H9 (cell line): ENCODE measurements around the gene RAB3C. TPM values are rescaled to one million over a fixed set of nuclear protein-coding genes. Genes with fewer than 3 reads are reported as not detected.

Experiments used
- DNase-seq: peaks from one replicate; pipeline ENCODE4 v3.0.0-alpha.2; 2017
- H2AFZ ChIP-seq: one replicate; pipeline ENCODE4 v1.6.1; 2013; ENCODE audit warnings: mild to moderate bottlenecking, low read length, control low read depth, moderate library complexity
- H2AK5ac ChIP-seq: 2 replicates; pipeline ENCODE4 v1.6.1; 2013; ENCODE audit warnings: low read length, control low read depth, mixed read lengths; ENCODE audit not compliant: insufficient read length
- H2BK120ac ChIP-seq: one replicate; pipeline ENCODE4 v1.6.1; 2013; ENCODE audit warnings: low read depth, mild to moderate bottlenecking, low read length, control low read depth, inconsistent platforms; ENCODE audit not compliant: poor library complexity, severe bottlenecking
- H2BK12ac ChIP-seq: 2 replicates; pipeline ENCODE4 v1.6.1; 2013; ENCODE audit warnings: low read length, control low read depth, mixed read lengths, low read depth; ENCODE audit not compliant: insufficient read length
- H2BK15ac ChIP-seq: 2 replicates; pipeline ENCODE4 v1.6.1; 2013; ENCODE audit warnings: low read depth, low read length, control low read depth
- H2BK20ac ChIP-seq: one replicate; pipeline ENCODE4 v1.6.1; 2013; ENCODE audit warnings: low read depth, mild to moderate bottlenecking, low read length, control low read depth, inconsistent platforms; ENCODE audit not compliant: poor library complexity, severe bottlenecking
- H2BK5ac ChIP-seq: 2 replicates; pipeline ENCODE4 v1.6.1; 2013; ENCODE audit warnings: low read length, control low read depth, mixed read lengths; ENCODE audit not compliant: insufficient read length
- H3K14ac ChIP-seq: 2 replicates; pipeline ENCODE4 v1.6.1; 2013; ENCODE audit warnings: low read length, control low read depth; ENCODE audit not compliant: insufficient read depth
- H3K18ac ChIP-seq: 2 replicates; pipeline ENCODE4 v1.6.1; 2013; ENCODE audit warnings: low read depth, mild to moderate bottlenecking, mixed read lengths, low read length, control low read depth; ENCODE audit not compliant: insufficient read length
- H3K23ac ChIP-seq: 2 replicates; pipeline ENCODE4 v1.6.1; 2013; ENCODE audit warnings: low read length, control low read depth, mixed read lengths, low read depth; ENCODE audit not compliant: insufficient read length
- H3K23me2 ChIP-seq: 2 replicates; pipeline ENCODE4 v1.6.1; 2013; ENCODE audit warnings: low read depth, mild to moderate bottlenecking, mixed read lengths, low read length, control low read depth; ENCODE audit not compliant: insufficient read length, poor library complexity, severe bottlenecking
- H3K27ac ChIP-seq: 2 replicates; pipeline ENCODE4 v1.5.1; 2013; ENCODE audit warnings: low read length, control low read depth, mixed read lengths, low read depth; ENCODE audit not compliant: insufficient read length
- H3K27me3 ChIP-seq: 2 replicates; pipeline ENCODE4 v1.6.1; 2013; ENCODE audit warnings: low read length, control low read depth, inconsistent platforms; ENCODE audit not compliant: insufficient read depth
- H3K4ac ChIP-seq: 2 replicates; pipeline ENCODE4 v1.6.1; 2013; ENCODE audit warnings: low read depth, mild to moderate bottlenecking, control low read depth, inconsistent platforms, low read length, moderate library complexity
- H3K4me1 ChIP-seq: 2 replicates; pipeline ENCODE4 v1.6.1; 2013; ENCODE audit warnings: low read length, control low read depth, inconsistent platforms; ENCODE audit not compliant: insufficient read depth
- H3K4me2 ChIP-seq: 2 replicates; pipeline ENCODE4 v1.6.1; 2013; ENCODE audit warnings: low read length, control low read depth, mixed read lengths; ENCODE audit not compliant: insufficient read length, insufficient read depth
- H3K56ac ChIP-seq: 2 replicates; pipeline ENCODE4 v1.6.1; 2013; ENCODE audit warnings: low read depth, mild to moderate bottlenecking, mixed read lengths, low read length, control low read depth; ENCODE audit not compliant: insufficient read length
- H3K79me1 ChIP-seq: 2 replicates; pipeline ENCODE4 v1.6.1; 2013; ENCODE audit warnings: low read depth, mild to moderate bottlenecking, moderate library complexity, low read length, control low read depth, inconsistent platforms; ENCODE audit not compliant: insufficient read depth, poor library complexity, severe bottlenecking
- H3K79me2 ChIP-seq: 2 replicates; pipeline ENCODE4 v1.6.1; 2013; ENCODE audit warnings: low read length, control low read depth, inconsistent platforms; ENCODE audit not compliant: insufficient read depth
- H3K9ac ChIP-seq: 2 replicates; pipeline ENCODE4 v1.6.1; 2013; ENCODE audit warnings: low read length, control low read depth, mixed read lengths; ENCODE audit not compliant: insufficient read length; ENCODE audit errors: extremely low read depth
- H3K9me3 ChIP-seq: one replicate; pipeline ENCODE4 v1.6.1; 2013; ENCODE audit warnings: low read depth, low read length, inconsistent platforms; ENCODE audit not compliant: control insufficient read depth
- H3T11ph ChIP-seq: one replicate; pipeline ENCODE4 v1.6.1; 2013; ENCODE audit warnings: mild to moderate bottlenecking, low read length, control low read depth, inconsistent platforms
- H4K20me1 ChIP-seq: one replicate; pipeline ENCODE4 v1.6.1; 2013; ENCODE audit not compliant: control insufficient read depth, insufficient read length, insufficient read depth
- H4K5ac ChIP-seq: 2 replicates; pipeline ENCODE4 v1.6.1; 2013; ENCODE audit warnings: low read depth, mild to moderate bottlenecking, mixed read lengths, low read length, control low read depth; ENCODE audit not compliant: insufficient read length
- H4K8ac ChIP-seq: replicated peaks from 2 replicates; pipeline ENCODE4 v1.6.1; 2013; ENCODE audit warnings: low read length, control low read depth, mixed read lengths, low read depth; ENCODE audit not compliant: insufficient read length
- H4K91ac ChIP-seq: 2 replicates; pipeline ENCODE4 v1.6.1; 2013; ENCODE audit warnings: low read depth, mild to moderate bottlenecking, moderate library complexity, mixed read lengths, low read length, control low read depth; ENCODE audit not compliant: insufficient read length
- H3K27ac Mint-ChIP-seq, 3 experiments: 2 replicates in 2 of 3; 3 replicates in 1 of 3; pipeline ENCODE4 v1.8.0; 2020 to 2021; ENCODE audit warnings: mixed read lengths in 3 of 3, mild to moderate bottlenecking in 1 of 3, moderate library complexity in 1 of 3
- H3K27me3 Mint-ChIP-seq: 2 replicates; pipeline ENCODE4 v1.8.0; 2021; ENCODE audit warnings: low read depth, mild to moderate bottlenecking, moderate library complexity, mixed read lengths
- H3K36me3 Mint-ChIP-seq, 3 experiments: 2 replicates in 2 of 3; 3 replicates in 1 of 3; pipeline ENCODE4 v1.8.0; 2020 to 2021; ENCODE audit warnings: low read depth in 3 of 3, mixed read lengths in 3 of 3; ENCODE audit not compliant: insufficient read depth in 1 of 3
- H3K4me1 Mint-ChIP-seq, 2 experiments: 2 replicates each; pipeline ENCODE4 v1.8.0; 2020; ENCODE audit warnings: mixed read lengths in 2 of 2
- H3K4me3 Mint-ChIP-seq, 2 experiments: 2 replicates in 1 of 2; 3 replicates in 1 of 2; pipeline ENCODE4 v1.8.0; 2020 to 2021; ENCODE audit warnings: mild to moderate bottlenecking in 2 of 2, mixed read lengths in 2 of 2, moderate library complexity in 1 of 2
- H3K9me3 Mint-ChIP-seq, 2 experiments: 2 replicates in 1 of 2; 3 replicates in 1 of 2; pipeline ENCODE4 v1.8.0; 2020; ENCODE audit warnings: mild to moderate bottlenecking in 2 of 2, mixed read lengths in 2 of 2, moderate library complexity in 1 of 2
- CTCF ChIP-seq: fragments of 200-600 bp; sonication (generic); conservative IDR thresholded peaks from 3 replicates; pipeline ENCODE4 v1.8.0; 2021; ENCODE audit warnings: antibody characterized with exemption, mild to moderate bottlenecking
- WGBS: extraction: QIAGEN DNeasy Blood & Tissue Kit; methylation state at CpG from one replicate; pipeline ENCODE4 v1.1.7; 2013; ENCODE audit warnings: missing lambda C conversion rate, low lambda C conversion rate, mixed read lengths; ENCODE audit not compliant: insufficient read length; ENCODE audit errors: extremely low coverage; 5-methylcytosine and 5-hydroxymethylcytosine counted together
- total RNA-seq: library from RNA; stranded (reverse); gene quantifications from 2 replicates; pipeline ENCODE4 v1.2.1, GENCODE V29; 2021

Gene RAB3C
- total RNA-seq, 1 experiment from 2014 or later: 16.3 TPM

DNA sequence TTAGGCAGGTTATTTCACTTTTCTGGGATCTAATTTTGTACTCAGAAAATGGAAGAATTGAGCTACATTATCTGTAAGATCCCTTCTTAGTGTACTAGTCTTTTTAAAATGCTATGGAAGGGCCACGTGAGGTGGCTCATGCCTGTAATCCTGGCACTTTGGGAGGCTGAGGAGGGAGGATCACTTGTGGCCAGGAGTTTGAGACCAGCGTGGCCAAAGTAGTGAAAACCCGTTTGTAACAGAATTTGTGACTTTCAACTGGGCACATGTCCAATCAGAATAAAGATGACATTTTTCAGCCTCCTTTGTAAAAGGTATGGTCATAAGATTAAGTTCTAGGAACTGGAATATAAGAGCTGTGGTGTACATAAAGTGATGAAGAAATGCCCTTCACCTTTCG lies 3.1 kb upstream of the RAB3C start:
- no peaks in the 10 kb centered on the region for H4K20me1 ChIP-seq
- no peak overlapping the region for H3K18ac ChIP-seq
- no peak overlapping the region for H3K23ac ChIP-seq
- H3T11ph ChIP-seq: no peak overlapping the region
- H3K79me2 ChIP-seq: no peaks in the 10 kb centered on the region
- no peaks in the 10 kb centered on the region for H3K9me3 ChIP-seq
- no peak overlapping the region for H4K91ac ChIP-seq
- Mint-ChIP-seq H3K4me3 (no peak overlapping the region), H3K27me3 (peaks cover 33% of the 10 kb centered on the region), H3K36me3 (no peaks in the 10 kb centered on the region), H3K27ac (no peak overlapping the region), H3K4me1 (peaks cover 12 to 15% of the 10 kb centered on the region in 2 experiments), H3K9me3 (no peaks in the 10 kb centered on the region; a peak in 2 of 5 replicates)
- TF ChIP-seq CTCF: no peak
- H2BK15ac ChIP-seq: no peak overlapping the region
- no peak overlapping the region for H2BK120ac ChIP-seq
- H3K9ac ChIP-seq: no peak overlapping the region
- no peak for DNase-seq
- no peak overlapping the region for H2BK5ac ChIP-seq
- H3K4me1 ChIP-seq: no peaks in the 10 kb centered on the region
- no peak overlapping the region for H3K56ac ChIP-seq
- no peak overlapping the region for H2AFZ ChIP-seq
- no peak overlapping the region for H2BK12ac ChIP-seq
- no peaks in the 10 kb centered on the region for H3K27me3 ChIP-seq
- peaks cover 11% of the 10 kb centered on the region for H3K23me2 ChIP-seq
- WGBS: no CpG with 5 or more reads among the region's 4 CpGs
- no peak overlapping the region for H3K4ac ChIP-seq
- no peaks in the 10 kb centered on the region for H3K79me1 ChIP-seq
- H3K4me2 ChIP-seq: no peak overlapping the region
- H2AK5ac ChIP-seq: no peak overlapping the region
- no peak overlapping the region for H4K5ac ChIP-seq
- H2BK20ac ChIP-seq: no peak overlapping the region
- no peak overlapping the region for H3K27ac ChIP-seq
- H4K8ac ChIP-seq: no peak overlapping the region
- H3K14ac ChIP-seq: no peak overlapping the region
